Measurements from ENCODE around the gene ADGRB3.

The ADGRB3 gene

DNA sequence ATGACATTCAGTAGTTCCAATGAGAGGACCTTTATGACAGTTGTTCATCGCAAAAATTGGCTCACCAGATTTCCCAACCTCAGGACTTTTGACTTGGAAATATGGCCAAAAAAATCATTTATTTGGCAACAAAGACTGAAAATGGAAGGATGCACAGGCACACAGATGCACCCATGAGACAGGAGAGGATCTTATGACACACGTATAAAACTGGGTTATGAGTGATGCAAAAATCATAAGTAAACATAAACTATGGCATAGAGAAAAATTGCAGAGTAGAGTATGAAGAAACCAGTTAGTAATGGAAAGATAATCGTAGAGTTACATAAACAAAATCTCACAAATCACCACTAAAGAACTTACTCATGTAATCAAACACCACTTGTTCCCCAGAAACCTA, 546.9 kb downstream of the ADGRB3 start:
- H3K4me3 ChIP-seq (replicated peaks; ENCODE audit: low read depth, low read length) = no peak overlapping the region
- no peak for DNase-seq (ENCODE audit: low read depth)
- TF ChIP-seq, protein P1, sequence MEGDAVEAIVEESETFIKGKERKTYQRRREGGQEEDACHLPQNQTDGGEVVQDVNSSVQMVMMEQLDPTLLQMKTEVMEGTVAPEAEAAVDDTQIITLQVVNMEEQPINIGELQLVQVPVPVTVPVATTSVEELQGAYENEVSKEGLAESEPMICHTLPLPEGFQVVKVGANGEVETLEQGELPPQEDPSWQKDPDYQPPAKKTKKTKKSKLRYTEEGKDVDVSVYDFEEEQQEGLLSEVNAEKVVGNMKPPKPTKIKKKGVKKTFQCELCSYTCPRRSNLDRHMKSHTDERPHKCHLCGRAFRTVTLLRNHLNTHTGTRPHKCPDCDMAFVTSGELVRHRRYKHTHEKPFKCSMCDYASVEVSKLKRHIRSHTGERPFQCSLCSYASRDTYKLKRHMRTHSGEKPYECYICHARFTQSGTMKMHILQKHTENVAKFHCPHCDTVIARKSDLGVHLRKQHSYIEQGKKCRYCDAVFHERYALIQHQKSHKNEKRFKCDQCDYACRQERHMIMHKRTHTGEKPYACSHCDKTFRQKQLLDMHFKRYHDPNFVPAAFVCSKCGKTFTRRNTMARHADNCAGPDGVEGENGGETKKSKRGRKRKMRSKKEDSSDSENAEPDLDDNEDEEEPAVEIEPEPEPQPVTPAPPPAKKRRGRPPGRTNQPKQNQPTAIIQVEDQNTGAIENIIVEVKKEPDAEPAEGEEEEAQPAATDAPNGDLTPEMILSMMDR (IDR thresholded peaks at IDR 0.05; ENCODE audit: low read length, missing control alignments) = no peak

DNA sequence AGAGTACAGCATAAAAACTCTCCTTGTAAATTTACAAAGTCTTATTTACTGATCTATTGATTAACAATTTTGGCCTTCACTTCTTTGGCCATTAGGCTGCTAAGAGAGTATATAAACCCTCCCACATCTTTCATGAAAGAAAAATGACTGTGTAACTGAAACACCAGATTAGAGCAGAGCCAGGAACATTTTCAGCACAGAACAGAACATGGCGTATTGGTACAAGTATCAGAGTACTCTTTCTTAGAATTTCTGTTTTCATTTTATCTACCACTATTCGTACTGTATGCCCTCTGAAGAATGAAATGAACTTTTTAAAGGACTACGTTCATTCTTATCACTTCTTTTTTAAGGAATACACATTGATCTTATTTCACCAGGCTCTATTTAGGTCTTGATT, 550.2 kb downstream of the ADGRB3 start:
- DNase-seq (ENCODE audit: low read depth) = no peak
- TF ChIP-seq, protein P1 (IDR thresholded peaks at IDR 0.05; ENCODE audit: low read length, missing control alignments) = no peak
- no peak overlapping the region for H3K4me3 ChIP-seq (replicated peaks; ENCODE audit: low read depth, low read length)

DNA sequence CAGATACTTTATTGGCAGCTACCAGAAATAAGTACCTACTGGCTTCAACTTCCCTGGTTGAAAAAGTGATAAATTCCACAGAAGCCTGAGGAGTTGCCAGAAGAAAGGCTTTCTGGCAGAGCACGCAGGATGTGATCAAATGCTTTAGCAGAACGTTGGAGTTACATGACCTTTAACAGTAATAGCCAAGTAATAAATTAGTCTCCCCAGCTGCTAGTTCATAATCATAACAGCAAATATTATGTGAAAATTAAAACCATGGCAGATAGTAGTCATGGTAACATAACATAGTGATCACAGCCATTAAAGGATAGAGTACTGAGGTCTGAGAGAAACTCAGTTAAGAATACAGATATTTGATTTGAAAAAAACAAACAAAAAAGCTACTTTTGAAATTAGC, 567.7 kb downstream of the ADGRB3 start:
- TF ChIP-seq, protein P1 (IDR thresholded peaks at IDR 0.05; ENCODE audit: low read length, missing control alignments) = no peak
- DNase-seq (ENCODE audit: low read depth) = no peak
- no peak overlapping the region for H3K4me3 ChIP-seq (replicated peaks; ENCODE audit: low read depth, low read length)

DNA sequence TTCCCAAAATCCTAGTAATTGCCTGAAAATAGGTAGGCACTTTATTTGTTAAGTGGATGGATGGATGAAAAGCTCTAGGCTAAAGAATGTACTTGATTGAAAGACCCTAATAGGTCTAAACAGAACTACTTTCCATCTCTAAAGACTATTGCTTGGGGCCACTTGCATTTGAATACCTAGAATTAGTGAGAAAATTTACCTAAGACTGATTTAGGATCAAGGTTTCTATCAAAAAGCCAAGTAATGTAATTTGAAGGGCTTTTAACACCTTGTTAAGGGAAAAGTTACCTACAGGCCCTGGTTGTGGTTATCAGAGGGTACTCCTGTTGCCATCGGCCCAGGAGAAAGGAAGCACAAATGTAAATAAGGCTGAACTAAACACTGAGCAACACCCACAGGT, 581.0 kb downstream of the ADGRB3 start:
- TF ChIP-seq, protein P1 (IDR thresholded peaks at IDR 0.05; ENCODE audit: low read length, missing control alignments) = no peak
- H3K4me3 ChIP-seq (replicated peaks; ENCODE audit: low read depth, low read length) = no peak overlapping the region
- DNase-seq (ENCODE audit: low read depth) = no peak

DNA sequence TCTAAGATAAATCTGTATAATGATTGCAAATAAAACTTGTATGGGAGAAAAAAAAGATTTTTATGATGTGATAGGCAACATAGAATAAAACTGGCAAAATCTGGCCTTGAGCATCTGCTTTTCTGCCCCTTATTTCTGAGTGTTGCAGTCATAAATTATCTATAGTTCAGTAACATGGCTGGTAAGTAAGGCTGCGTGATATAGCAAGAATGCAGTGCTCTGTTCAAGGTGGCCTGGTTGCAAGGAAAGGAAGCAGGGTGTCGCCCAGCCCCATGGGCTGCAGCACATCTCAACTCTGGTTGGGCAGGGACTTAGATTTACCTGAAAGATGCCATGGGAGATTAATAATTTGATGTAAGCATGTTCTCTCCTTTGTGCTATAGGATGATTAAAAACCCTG, 582.3 kb downstream of the ADGRB3 start:
- H3K4me3 ChIP-seq (replicated peaks; ENCODE audit: low read depth, low read length) = no peak overlapping the region
- DNase-seq (ENCODE audit: low read depth) = no peak
- TF ChIP-seq, protein P1 (IDR thresholded peaks at IDR 0.05; ENCODE audit: low read length, missing control alignments) = no peak

DNA sequence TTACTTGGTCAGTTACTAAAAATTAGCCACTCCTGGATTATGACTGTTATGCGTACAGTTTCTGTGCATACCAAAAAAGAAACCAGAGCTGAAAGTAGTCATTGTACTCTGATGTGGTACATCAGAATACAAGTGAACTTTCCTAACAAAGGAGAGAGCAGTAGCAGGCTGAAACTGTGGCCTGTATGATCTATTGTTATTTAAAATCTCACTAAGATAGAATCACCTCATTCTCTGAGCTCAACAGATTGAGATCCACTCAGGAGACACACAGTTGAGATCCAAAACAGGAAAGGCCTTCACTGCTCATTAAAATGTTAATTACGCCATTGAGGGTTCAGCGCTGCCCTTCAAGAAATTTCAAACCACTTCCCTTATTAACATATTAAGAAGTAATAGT, 585.3 kb downstream of the ADGRB3 start:
- no peak for DNase-seq (ENCODE audit: low read depth)
- no peak overlapping the region for H3K4me3 ChIP-seq (replicated peaks; ENCODE audit: low read depth, low read length)
- TF ChIP-seq, protein P1 (IDR thresholded peaks at IDR 0.05; ENCODE audit: low read length, missing control alignments) = no peak

DNA sequence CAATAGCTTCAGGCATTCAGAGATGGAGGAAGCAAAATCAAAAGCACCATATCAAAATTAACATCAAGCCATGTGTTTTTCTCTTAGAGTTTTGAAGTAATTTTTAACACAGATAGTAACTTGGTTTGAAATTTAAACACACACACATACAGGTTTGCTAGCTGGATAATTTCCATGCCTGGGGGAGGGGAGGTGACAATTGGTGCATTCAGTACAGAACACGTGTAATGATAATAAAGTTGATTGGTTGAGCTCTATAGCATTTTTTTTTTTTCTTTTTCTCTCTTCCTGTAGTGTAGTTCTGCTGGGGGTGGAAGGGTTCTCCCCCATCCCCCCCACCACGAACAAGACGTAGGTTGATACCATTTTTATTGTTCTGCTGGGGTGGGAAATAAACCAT, 596.9 kb downstream of the ADGRB3 start:
- TF ChIP-seq, protein P1 (IDR thresholded peaks at IDR 0.05; ENCODE audit: low read length, missing control alignments) = no peak
- DNase-seq (ENCODE audit: low read depth) = no peak
- no peak overlapping the region for H3K4me3 ChIP-seq (replicated peaks; ENCODE audit: low read depth, low read length)
